Dendritic cell treated with granulocyte-macrophage colony-stimulating factor and Interleukin-4, amounts not matched to agents 40 ng/mL and 50 ng/mL, for 4 days (primary cell): ENCODE data around the gene ACTL7A.

Experiments used
- H3K27ac Mint-ChIP-seq: one replicate; pipeline ENCODE4 v1.8.0; 2022; ENCODE audit warnings: mild to moderate bottlenecking, mixed read lengths
- H3K27me3 Mint-ChIP-seq: one replicate; pipeline ENCODE4 v1.8.0; 2022; ENCODE audit warnings: mild to moderate bottlenecking, mixed read lengths
- H3K36me3 Mint-ChIP-seq: one replicate; pipeline ENCODE4 v1.8.0; 2022; ENCODE audit warnings: low read depth, mixed read lengths
- H3K4me1 Mint-ChIP-seq: one replicate; pipeline ENCODE4 v1.8.0; 2022; ENCODE audit warnings: low read depth, mixed read lengths
- H3K4me3 Mint-ChIP-seq: one replicate; pipeline ENCODE4 v1.8.0; 2022; ENCODE audit warnings: mild to moderate bottlenecking, moderate library complexity, mixed read lengths
- H3K9me3 Mint-ChIP-seq: one replicate; pipeline ENCODE4 v1.8.0; 2022; ENCODE audit warnings: mixed read lengths
- intact Hi-C: fragments of 100-400 bp; cut with micrococcal nuclease; formaldehyde crosslinking; loops from one replicate; pipeline ENCODE4 v1.15.0; 2022

ACTL7A gene

DNA sequence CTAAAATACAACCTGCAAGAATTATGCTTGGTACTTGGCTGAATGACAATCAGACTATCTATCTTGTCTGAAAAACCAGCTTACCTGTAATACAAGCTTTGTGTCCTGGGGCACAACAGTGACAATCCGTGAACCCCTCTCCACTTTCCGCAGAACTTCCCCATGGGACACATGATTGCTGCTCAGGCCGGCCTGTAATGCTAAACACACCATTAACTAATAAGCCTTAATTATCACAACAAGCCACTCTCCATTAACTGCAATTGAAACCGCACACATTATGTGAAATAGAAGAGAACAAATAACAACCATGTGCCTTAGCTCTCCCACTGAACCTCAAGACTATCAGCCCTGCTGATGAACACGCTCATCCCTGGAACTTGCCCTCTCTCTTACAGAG is 38.1 kb downstream of the ACTL7A start:
- no peaks in the 10 kb centered on the region for H3K27me3 Mint-ChIP-seq
- intact Hi-C loops: no loop called here
- H3K4me3 Mint-ChIP-seq: no peak overlapping the region
- peaks cover 93% of the 10 kb centered on the region for H3K36me3 Mint-ChIP-seq
- no peaks in the 10 kb centered on the region for H3K9me3 Mint-ChIP-seq
- no peak overlapping the region for H3K27ac Mint-ChIP-seq
- peaks cover 6% of the 10 kb centered on the region for H3K4me1 Mint-ChIP-seq

- Mint-ChIP-seq H3K9me3 (no peaks in the 10 kb centered on the region), H3K4me1 (peaks cover 6% of the 10 kb centered on the region), H3K27me3 (no peaks in the 10 kb centered on the region), H3K4me3 (no peak overlapping the region), H3K27ac (no peak overlapping the region), H3K36me3 (peaks cover 89% of the 10 kb centered on the region)
- intact Hi-C loops: no loop called here
These were observed 41.5 kb downstream of the ACTL7A start for GRCh38 chr9:108903420-108904103.

DNA sequence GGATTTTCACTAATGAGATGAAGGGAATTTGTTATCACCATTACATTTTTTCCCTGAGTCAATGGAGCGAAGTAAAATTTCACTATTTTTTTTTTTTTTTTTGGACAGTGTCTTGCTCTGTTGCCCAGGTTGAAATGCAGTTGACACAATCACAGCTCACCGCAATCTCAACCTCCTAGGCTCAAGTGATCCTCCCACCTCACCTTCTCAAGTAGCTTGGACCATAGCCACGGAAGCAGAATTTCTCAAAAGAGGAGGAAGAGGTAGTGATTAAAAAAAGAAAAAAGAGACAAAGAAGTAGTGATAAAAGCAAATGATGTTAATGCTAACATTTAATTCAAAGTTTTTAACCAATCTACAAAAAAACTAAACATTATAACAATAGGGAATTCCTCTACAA is 42.1 kb downstream of the ACTL7A start:
- no peaks in the 10 kb centered on the region for H3K27me3 Mint-ChIP-seq
- no peak overlapping the region for H3K27ac Mint-ChIP-seq
- H3K4me3 Mint-ChIP-seq: no peak overlapping the region
- intact Hi-C loops: no loop called here
- no peaks in the 10 kb centered on the region for H3K9me3 Mint-ChIP-seq
- H3K4me1 Mint-ChIP-seq: peaks cover 6% of the 10 kb centered on the region
- peaks cover 89% of the 10 kb centered on the region for H3K36me3 Mint-ChIP-seq

DNA sequence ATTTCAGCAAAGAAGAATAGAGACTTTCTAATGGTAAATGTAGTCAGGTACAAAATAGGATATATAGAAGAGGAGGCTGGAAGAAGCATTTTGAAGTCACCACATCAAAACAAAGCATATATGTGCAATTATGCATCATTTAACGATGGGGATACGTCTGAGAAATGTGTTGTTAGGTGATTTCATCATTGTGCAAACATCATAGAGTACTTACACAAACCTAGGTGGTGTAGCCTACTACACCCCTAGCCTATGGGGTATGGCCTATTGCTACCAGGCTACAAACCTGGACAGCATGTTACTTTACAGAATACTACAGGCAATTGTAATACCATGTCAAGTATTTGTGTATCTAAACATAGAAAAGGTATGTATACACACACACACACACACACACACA is 43.4 kb downstream of the ACTL7A start:
- Mint-ChIP-seq H3K4me3 (no peak overlapping the region), H3K27me3 (no peaks in the 10 kb centered on the region), H3K4me1 (peaks cover 6% of the 10 kb centered on the region), H3K36me3 (peaks cover 86% of the 10 kb centered on the region), H3K27ac (no peak overlapping the region), H3K9me3 (no peaks in the 10 kb centered on the region)
- intact Hi-C loops: no loop called here

GRCh38 chr9:108910402-108910801 is 48.3 kb downstream of the ACTL7A start:
- Mint-ChIP-seq H3K4me1 (peaks cover 7% of the 10 kb centered on the region), H3K36me3 (peaks cover 79% of the 10 kb centered on the region), H3K4me3 (no peak overlapping the region), H3K27me3 (no peaks in the 10 kb centered on the region), H3K9me3 (no peaks in the 10 kb centered on the region), H3K27ac (no peak overlapping the region)
- intact Hi-C loops: no loop called here

DNA sequence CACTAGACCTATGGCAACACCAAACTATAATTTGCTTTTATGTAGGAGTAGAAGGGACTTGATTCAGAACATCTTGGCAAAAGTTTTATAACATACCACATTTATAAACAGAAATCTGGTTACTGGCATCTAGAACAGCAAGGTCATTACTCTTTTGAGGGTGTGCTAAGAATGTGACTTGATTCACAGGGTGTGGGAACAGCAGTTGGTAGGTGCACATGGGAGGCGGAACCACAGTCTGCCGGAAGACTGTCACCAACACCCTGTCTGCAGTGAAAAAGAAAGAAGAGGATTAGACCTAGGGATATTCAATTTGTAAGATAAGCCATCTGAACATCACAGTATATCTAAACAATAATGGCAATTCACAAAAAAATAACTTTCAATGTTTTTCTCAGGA is 48.8 kb downstream of the ACTL7A start:
- Mint-ChIP-seq H3K27me3 (no peaks in the 10 kb centered on the region), H3K4me1 (peaks cover 7% of the 10 kb centered on the region), H3K9me3 (no peaks in the 10 kb centered on the region), H3K27ac (no peak overlapping the region), H3K4me3 (no peak overlapping the region), H3K36me3 (peaks cover 81% of the 10 kb centered on the region)
- intact Hi-C loops: no loop called here

- H3K27me3 Mint-ChIP-seq: no peaks in the 10 kb centered on the region
- intact Hi-C loops: no loop called here
- H3K4me1 Mint-ChIP-seq: peaks cover 7% of the 10 kb centered on the region
- H3K4me3 Mint-ChIP-seq: no peak overlapping the region
- H3K36me3 Mint-ChIP-seq: peaks cover 78% of the 10 kb centered on the region
- H3K9me3 Mint-ChIP-seq: no peaks in the 10 kb centered on the region
- H3K27ac Mint-ChIP-seq: no peak overlapping the region
These were observed 49.8 kb downstream of the ACTL7A start for GRCh38 chr9:108911820-108912219.
